ENCODE results near the gene PHACTR3.

PHACTR3 gene

DNA sequence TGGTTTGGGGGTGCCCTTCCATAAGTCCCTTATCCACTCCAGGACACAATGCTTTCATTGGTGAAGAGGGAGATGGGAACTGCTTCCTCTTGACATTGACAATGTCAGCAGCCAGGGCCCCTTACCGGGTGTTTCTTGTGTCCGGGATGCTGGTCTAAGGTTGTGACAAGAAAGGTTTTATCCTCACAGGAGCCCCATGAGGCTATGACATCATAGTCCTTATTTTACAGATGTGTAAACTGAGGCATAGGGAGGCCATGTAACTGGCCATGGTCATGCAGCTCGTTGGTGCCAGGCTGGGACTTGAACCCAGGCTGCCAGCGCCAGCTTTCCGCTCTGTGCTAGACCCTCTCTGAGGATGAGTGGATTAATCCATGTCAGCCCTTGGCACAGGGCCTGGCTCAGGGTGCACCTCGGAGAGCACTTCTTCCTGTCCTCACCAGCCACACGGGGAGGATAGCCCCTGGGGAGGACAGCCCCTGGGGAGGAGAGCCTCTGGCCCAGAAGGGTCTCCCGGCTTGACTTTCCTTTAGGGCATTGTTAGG lies 171.8 kb downstream of the PHACTR3 start:
- no peak overlapping the region for H3K4me3 ChIP-seq (ENCODE audit: low read depth, low read length)
- TF ChIP-seq, protein P1, sequence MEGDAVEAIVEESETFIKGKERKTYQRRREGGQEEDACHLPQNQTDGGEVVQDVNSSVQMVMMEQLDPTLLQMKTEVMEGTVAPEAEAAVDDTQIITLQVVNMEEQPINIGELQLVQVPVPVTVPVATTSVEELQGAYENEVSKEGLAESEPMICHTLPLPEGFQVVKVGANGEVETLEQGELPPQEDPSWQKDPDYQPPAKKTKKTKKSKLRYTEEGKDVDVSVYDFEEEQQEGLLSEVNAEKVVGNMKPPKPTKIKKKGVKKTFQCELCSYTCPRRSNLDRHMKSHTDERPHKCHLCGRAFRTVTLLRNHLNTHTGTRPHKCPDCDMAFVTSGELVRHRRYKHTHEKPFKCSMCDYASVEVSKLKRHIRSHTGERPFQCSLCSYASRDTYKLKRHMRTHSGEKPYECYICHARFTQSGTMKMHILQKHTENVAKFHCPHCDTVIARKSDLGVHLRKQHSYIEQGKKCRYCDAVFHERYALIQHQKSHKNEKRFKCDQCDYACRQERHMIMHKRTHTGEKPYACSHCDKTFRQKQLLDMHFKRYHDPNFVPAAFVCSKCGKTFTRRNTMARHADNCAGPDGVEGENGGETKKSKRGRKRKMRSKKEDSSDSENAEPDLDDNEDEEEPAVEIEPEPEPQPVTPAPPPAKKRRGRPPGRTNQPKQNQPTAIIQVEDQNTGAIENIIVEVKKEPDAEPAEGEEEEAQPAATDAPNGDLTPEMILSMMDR (IDR thresholded peaks at IDR 0.05; ENCODE audit: low read depth, low read length, missing control alignments): no peak
- no peak for DNase-seq (ENCODE audit: low read depth)

DNA sequence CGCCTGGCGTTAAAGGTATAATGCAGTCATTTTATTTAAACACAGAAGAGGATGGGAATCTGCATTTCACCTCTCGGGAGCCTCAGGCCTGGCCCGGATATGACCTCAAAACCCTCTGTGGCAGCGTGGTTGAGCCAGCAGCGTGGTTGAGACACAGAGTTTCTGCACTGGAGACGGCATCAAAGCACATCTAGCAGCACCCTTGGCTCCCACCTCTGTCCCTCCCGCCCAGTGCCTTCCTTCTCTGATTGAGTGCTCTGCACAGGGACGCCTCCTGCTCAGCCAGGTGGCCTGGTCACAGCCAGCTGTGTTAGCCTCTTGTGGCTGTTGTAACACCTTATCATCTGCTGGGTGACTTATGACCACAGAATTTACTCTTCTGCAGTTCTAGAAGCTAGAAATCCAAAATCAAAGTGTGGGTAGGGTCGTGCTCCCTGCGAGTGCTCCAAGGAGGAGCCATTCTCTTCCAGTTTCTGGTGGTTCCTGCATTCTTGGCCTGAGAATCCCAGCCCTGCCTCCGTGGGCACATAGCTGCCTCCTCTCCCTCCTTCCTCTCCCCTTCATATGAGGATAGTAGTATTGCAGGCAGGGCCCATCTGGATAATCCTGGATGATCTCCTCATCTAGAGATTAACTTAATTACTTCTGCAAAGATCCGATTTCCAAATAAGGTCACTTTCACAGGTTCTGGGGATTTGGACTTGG lies 172.4 kb downstream of the PHACTR3 start:
- TF ChIP-seq, protein P1 (IDR thresholded peaks at IDR 0.05; ENCODE audit: low read depth, low read length, missing control alignments): no peak

DNA sequence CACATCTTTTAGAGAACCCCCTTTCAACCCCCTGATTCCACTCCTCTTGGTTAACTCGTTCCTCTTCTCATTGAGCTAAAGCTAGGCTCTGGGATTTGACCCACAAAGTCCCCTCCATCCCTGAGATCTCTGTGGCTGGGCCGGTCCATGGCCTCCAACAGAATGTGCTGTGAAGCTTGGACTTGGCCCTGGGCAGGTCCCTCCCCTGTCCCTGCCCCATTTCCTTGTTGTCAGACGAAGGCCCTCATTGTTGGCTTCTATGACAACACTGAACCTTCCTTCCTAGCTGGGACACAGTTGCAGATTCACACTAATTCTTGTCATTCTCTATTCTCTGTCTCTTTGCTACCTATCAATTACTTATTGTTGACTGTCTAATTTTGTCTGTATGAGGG lies 173.0 kb downstream of the PHACTR3 start:
- no peak overlapping the region for H3K4me3 ChIP-seq (ENCODE audit: low read depth, low read length)
- DNase-seq (ENCODE audit: low read depth): no peak
- TF ChIP-seq, protein P1 (IDR thresholded peaks at IDR 0.05; ENCODE audit: low read depth, low read length, missing control alignments): no peak

More for the DNA sequence above, 172.4 kb downstream of the PHACTR3 start:
- DNase-seq (ENCODE audit: low read depth): no peak
- H3K4me3 ChIP-seq (ENCODE audit: low read depth, low read length): no peak overlapping the region

DNA sequence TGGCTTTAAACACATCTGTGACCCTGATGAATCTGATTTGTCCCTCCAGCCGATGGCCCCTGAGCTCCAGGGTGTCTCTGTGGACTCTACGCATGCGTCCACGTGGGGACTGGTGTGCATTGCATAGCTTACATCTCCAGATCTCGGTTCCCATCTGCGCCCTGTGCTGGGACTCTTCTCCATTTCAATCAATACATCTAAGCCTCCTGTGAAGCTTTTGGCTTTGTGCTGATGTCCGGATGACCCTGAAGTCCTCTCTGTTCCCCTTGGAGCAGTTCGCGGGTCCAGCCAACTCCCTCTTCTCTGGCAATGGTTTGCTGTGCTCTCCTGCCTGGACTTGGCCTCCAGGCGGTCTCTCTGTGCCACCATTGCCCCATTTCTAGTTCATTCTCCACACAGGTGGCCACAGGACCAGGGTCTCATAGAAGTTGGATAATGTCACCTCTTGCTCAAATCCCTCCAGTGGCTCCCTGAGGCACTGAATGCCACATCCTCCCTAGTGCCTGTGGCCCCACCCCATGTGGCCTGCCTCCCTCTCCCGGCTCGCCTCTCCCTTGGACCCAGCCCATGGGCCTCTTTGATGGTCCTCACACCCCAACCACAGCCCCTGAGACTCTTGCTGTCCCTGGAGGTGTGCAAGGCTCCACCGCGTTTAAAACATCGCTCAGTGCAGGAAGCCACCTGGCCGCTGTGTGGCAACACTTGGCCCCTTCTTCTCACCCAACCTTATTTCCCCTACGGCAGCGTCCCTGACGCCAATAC lies 173.7 kb downstream of the PHACTR3 start:
- no peak for DNase-seq (ENCODE audit: low read depth)
- no peak overlapping the region for H3K4me3 ChIP-seq (ENCODE audit: low read depth, low read length)
- TF ChIP-seq, protein P1 (IDR thresholded peaks at IDR 0.05; ENCODE audit: low read depth, low read length, missing control alignments): no peak

DNA sequence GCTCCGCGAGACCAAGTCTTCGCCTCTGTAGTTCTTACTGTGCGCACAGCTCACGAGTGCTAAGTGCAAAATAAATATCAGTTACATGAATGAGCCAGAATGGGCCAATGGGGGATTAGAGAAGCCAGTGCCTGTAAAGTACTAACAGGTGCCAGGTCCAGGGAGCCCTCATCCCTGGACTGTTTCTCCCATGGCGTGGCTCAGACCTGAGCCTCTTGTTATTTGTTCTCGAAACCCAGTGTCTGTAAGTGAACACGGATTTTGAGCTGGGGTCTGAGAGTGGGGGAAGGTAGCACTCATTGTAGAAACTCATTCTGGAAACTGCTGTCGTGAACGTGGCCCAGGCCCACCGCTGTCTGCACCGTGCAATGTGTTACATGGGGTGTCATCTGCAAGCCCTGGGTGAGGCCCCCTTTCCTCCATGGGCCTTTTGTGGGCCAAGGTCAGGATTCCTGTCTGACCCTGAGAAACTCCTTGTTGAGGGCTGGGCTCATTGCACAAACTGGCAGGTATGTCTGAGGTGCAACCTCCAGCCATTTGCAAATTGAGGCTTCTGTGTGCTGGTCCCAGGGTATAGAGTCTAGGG lies 174.4 kb downstream of the PHACTR3 start:
- TF ChIP-seq, protein P1 (IDR thresholded peaks at IDR 0.05; ENCODE audit: low read depth, low read length, missing control alignments): no peak
- H3K4me3 ChIP-seq (ENCODE audit: low read depth, low read length): no peak overlapping the region
- no peak for DNase-seq (ENCODE audit: low read depth)

DNA sequence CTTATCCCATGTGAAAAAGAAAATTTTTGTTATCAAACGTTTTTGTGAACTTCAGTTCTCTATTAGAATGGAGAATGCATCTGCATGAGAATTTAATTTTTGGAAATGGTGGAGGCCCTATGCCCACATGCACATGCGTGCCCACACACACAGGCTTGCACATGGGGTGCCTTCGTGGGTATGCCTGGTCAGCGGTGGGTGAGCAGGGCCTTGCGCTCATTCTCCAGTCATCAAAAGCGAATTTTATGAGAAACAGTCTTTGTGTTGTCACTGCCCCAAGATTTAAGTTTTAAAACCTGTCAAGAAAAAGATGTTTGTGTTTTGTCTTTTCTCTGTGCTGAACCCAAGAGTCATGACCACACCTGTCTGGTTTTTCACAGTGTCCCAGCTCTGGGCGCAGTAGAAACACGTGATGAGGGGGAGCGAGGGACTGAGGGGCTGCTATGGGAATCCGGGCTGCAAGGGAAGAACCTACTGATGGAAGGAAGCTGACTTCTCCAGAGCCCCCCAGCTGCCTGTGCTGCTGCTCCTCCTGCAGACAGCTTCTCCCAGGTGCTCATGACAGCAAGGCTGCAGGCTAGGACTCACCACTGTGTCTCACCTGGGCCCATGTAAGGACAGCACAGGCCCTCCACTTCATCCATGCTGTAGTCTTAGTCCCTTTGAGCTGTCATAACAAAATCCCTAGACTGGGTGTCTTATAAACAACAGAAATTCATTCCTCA lies 175.5 kb downstream of the PHACTR3 start:
- no peak for DNase-seq (ENCODE audit: low read depth)
- TF ChIP-seq, protein P1 (IDR thresholded peaks at IDR 0.05; ENCODE audit: low read depth, low read length, missing control alignments): no peak
- H3K4me3 ChIP-seq (ENCODE audit: low read depth, low read length): no peak overlapping the region

Data from GM12864 (cell line).